Measurements from ENCODE around the gene VAMP3. TPM values are rescaled to one million over a fixed set of nuclear protein-coding genes. Genes with fewer than 3 reads are reported as not detected.
A peak's percentile ranks its signal among the peaks of the same experiment; 100 is the strongest.

VAMP3 gene
- total RNA-seq, 1 donor from 2014 or later, result 135 TPM

DNA sequence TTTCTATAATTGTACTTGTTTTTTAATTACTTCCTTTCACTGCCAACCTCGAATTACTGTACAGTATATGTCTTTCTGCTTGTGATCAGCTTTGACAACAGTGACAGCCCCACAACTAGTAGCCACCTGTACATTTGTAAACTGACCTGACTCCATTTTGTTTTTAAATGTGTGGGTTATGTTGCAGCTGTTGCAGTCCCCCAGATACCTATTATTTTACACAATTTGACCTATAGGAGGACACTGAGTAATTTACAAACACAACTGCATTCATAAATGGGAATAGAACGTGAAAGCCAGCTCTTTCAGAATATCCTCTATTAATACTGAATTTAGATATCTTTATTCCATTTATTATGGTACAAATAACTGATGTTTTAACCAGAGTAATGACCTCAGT lies 2.5 kb upstream of the VAMP3 start:
- intact Hi-C loops (cut with DNase I), result no loop called here
- DNase-seq, result no peak
- Histone ChIP-seq H3K27me3 (ENCODE audit: low read depth) (no peaks in the 10 kb centered on the region), H3K27ac (no peak overlapping the region), H3K4me3 (no peak overlapping the region), H3K4me1 (peaks cover 23% of the 10 kb centered on the region), H3K36me3 (peaks cover 7% of the 10 kb centered on the region), H3K9me3 (no peaks in the 10 kb centered on the region)
- ATAC-seq, result no peak
- TF ChIP-seq, protein P1, sequence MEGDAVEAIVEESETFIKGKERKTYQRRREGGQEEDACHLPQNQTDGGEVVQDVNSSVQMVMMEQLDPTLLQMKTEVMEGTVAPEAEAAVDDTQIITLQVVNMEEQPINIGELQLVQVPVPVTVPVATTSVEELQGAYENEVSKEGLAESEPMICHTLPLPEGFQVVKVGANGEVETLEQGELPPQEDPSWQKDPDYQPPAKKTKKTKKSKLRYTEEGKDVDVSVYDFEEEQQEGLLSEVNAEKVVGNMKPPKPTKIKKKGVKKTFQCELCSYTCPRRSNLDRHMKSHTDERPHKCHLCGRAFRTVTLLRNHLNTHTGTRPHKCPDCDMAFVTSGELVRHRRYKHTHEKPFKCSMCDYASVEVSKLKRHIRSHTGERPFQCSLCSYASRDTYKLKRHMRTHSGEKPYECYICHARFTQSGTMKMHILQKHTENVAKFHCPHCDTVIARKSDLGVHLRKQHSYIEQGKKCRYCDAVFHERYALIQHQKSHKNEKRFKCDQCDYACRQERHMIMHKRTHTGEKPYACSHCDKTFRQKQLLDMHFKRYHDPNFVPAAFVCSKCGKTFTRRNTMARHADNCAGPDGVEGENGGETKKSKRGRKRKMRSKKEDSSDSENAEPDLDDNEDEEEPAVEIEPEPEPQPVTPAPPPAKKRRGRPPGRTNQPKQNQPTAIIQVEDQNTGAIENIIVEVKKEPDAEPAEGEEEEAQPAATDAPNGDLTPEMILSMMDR (IDR thresholded peaks at IDR 0.05), result no peak

DNA sequence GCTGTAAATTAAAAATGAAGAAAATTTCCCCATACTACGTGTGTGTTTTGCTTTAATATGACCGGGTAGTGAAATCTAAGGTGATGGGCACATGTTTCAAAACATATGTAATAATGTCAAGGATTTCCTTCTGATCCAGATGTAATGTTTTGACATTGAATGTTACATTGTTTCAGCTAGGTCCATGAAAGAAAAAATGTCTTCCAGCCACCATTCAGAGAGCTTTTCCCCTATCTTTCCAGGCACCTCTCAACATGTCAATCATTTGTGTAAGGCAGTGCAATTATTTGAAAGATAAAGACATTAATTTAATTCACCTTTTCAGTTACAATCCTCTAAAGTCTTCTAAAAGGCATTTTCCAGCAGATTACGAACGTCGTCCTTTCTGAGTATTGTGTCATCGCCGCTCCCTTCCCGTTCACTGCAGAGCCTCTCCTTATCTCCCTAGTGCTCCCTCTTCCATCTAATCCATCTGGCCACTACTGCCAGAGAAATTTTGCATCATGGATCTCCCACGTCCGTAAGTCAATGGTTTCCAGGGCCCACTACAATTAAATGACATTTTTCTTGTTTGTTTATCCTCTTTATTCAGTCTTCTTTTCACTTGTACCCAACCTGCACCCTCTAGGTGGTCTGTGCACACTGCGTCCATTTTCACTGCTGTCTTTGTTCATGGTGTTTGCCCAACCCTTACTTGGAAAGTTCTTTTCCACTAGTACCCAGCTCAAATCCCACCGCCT lies 1.3 kb upstream of the VAMP3 start:
- no peak for ATAC-seq
- H3K27me3 ChIP-seq (ENCODE audit: low read depth), result no peaks in the 10 kb centered on the region
- intact Hi-C loops (cut with DNase I), result no loop called here
- H3K27ac ChIP-seq, result peak overlapping the region; percentile 97
- peaks cover 19% of the 10 kb centered on the region for H3K36me3 ChIP-seq
- H3K4me3 ChIP-seq, result no peak overlapping the region
- no peaks in the 10 kb centered on the region for H3K9me3 ChIP-seq
- TF ChIP-seq, protein P1 (IDR thresholded peaks at IDR 0.05), result no peak
- peaks cover 28% of the 10 kb centered on the region for H3K4me1 ChIP-seq
- DNase-seq, result no peak

DNA sequence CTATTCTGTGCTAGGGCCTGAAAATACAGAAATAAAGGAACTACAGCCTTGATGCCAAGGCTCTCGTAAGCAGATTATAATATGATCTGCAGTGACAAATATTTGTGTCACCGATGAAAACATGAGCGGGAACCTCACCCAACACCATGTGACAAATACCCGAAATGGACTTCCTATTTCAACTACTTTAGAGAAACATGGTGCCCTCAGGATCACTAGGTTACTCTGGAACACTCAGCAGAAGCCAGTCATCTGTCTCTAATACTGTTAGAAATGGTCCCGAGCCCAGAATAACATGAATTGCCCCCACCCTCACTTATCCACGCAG lies 463 bp upstream of the VAMP3 start:
- Histone ChIP-seq H3K36me3 (peaks cover 27% of the 10 kb centered on the region), H3K4me1 (peaks cover 28% of the 10 kb centered on the region), H3K27me3 (ENCODE audit: low read depth) (no peaks in the 10 kb centered on the region), H3K4me3 (peak overlapping the region; percentile 90), H3K9me3 (no peaks in the 10 kb centered on the region), H3K27ac (peak overlapping the region; percentile 97)
- DNase-seq, result no peak
- intact Hi-C loops (cut with DNase I), result no loop called here
- TF ChIP-seq, protein P1 (IDR thresholded peaks at IDR 0.05), result no peak
- ATAC-seq, result peak; percentile 59 to 61

DNA sequence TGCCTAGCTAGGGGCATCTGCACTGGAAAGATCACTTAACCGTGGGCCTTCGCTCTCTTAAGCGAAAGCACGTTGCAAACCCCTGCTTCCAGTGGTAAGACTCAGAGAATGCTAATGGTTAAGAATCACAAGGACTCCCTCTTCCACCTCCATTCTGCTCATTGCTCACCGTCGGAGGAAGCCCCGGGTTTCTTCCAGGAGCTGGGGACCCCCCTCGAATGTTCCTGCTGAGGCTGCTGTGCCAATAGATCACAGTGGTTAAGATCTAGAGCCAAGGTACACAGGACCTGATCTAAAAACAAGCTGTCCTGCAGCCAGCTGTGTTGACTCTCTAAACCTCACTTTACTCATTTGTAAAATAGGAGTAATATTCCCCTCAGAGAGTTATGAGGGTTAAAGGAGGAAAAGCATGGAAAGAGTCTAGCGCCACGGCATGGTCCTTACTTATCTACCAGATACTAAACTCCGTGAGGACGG lies 765 bp downstream of the VAMP3 start:
- H3K27ac ChIP-seq, result peak overlapping the region; percentile 97
- no peaks in the 10 kb centered on the region for H3K9me3 ChIP-seq
- DNase-seq (no peak), ATAC-seq (no peak)
- no peaks in the 10 kb centered on the region for H3K27me3 ChIP-seq (ENCODE audit: low read depth)
- H3K4me3 ChIP-seq, result peak overlapping the region; percentile 90
- TF ChIP-seq, protein P1 (IDR thresholded peaks at IDR 0.05), result no peak
- intact Hi-C loops (cut with DNase I), result no loop called here
- peaks cover 28% of the 10 kb centered on the region for H3K4me1 ChIP-seq
- peaks cover 40% of the 10 kb centered on the region for H3K36me3 ChIP-seq

DNA sequence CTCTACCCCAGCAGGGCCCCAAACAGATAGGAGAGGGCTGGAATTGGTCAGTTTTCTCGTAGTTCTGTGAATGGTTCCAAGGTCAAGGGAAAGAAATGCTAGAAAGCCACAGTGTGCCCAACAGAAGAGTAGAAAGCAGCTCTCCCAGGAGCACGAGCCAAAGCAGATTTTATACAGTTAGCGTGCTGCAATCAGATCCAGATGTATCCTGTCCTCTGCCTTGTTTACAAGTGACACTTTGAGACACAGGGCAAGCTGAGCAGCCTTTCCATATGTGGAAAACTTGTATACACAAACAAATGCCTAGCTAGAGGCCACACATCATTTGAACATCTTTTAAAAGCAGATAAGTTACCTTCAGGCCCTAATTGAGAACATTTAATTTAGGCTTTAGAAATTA lies 6.5 kb downstream of the VAMP3 start:
- H3K9me3 ChIP-seq, result no peaks in the 10 kb centered on the region
- H3K36me3 ChIP-seq, result peaks cover 84% of the 10 kb centered on the region
- intact Hi-C loops (cut with DNase I), result no loop called here
- DNase-seq, result no peak
- ATAC-seq, result no peak
- TF ChIP-seq, protein P1 (IDR thresholded peaks at IDR 0.05), result no peak
- no peak overlapping the region for H3K27ac ChIP-seq
- H3K4me3 ChIP-seq, result no peak overlapping the region
- H3K27me3 ChIP-seq (ENCODE audit: low read depth), result no peaks in the 10 kb centered on the region
- peaks cover 27% of the 10 kb centered on the region for H3K4me1 ChIP-seq
